Thoracic aorta (tissue), 2 donors: ENCODE data around the gene BBIP1. TPM values are rescaled to one million over a fixed set of nuclear protein-coding genes. Genes with fewer than 3 reads are reported as not detected.

ENCODE experiments used
- ATAC-seq: fragments of 150-250 bp; one replicate; pipeline ENCODE4 v1.8.0; 2017; ENCODE audit warnings: low read depth; ENCODE audit not compliant: insufficient number of reproducible peaks, low FRiP score
- DNase-seq: peaks from one replicate; pipeline ENCODE4 v3.0.0-alpha.2; 2020; ENCODE audit warnings: low spot score
- H3K27ac ChIP-seq, 2 donors: fragments of 200-600 bp; sonication (generic); 1 replicate in 1 of 2; 2 replicates in 1 of 2; pipeline ENCODE4 v1.5.1; 2016; ENCODE audit warnings: mild to moderate bottlenecking in 2 of 2, moderate library complexity in 2 of 2
- H3K27me3 ChIP-seq: fragments of 200-600 bp; sonication (generic); replicated peaks from 2 replicates; pipeline ENCODE4 v1.6.0; 2016; ENCODE audit warnings: mild to moderate bottlenecking; ENCODE audit not compliant: insufficient read depth
- H3K36me3 ChIP-seq: fragments of 200-600 bp; sonication (generic); one replicate; pipeline ENCODE4 v1.5.1; 2016
- H3K4me1 ChIP-seq, 2 donors: fragments of 200-600 bp; sonication (generic); 1 replicate in 1 of 2; 2 replicates in 1 of 2; pipeline versions ENCODE4 v1.5.1 to v1.6.0; 2016; ENCODE audit warnings: low read depth in 2 of 2, mild to moderate bottlenecking in 1 of 2; ENCODE audit not compliant: control insufficient read depth in 1 of 2
- H3K4me3 ChIP-seq: fragments of 200-600 bp; sonication (generic); 2 replicates; pipeline ENCODE4 v1.5.1; 2016; ENCODE audit warnings: mild to moderate bottlenecking
- H3K9me3 ChIP-seq: fragments of 200-600 bp; sonication (generic); 2 replicates; pipeline ENCODE4 v1.5.1; 2016
- total RNA-seq, 2 donors: library from RNA; depleted of rRNA; stranded (reverse); fragments of >200 nt; gene quantifications; one replicate each; pipeline versions ENCODE4 v1.1.0 to v1.2.3, GENCODE V29; 2016
- TF ChIP-seq, protein P1 (sequence below): fragments of 200-600 bp; sonication (generic); IDR thresholded peaks from one replicate; pipeline ENCODE4 v1.5.1; 2019; ENCODE audit warnings: antibody characterized with exemption

Gene BBIP1
- total RNA-seq, 2 donors from 2014 or later: 19.0 to 33.2 TPM

GRCh38 chr10:110852255-110852896 lies 66.6 kb downstream of the BBIP1 start:
- Histone ChIP-seq H3K4me1 (peaks cover 1 to 3% of the 10 kb centered on the region in 2 donors), H3K27me3 (no peaks in the 10 kb centered on the region), H3K4me3 (no peak overlapping the region), H3K9me3 (no peaks in the 10 kb centered on the region), H3K27ac (no peak overlapping the region), H3K36me3 (no peaks in the 10 kb centered on the region)
- DNase-seq (no peak), ATAC-seq (no peak)
- TF ChIP-seq, protein P1, sequence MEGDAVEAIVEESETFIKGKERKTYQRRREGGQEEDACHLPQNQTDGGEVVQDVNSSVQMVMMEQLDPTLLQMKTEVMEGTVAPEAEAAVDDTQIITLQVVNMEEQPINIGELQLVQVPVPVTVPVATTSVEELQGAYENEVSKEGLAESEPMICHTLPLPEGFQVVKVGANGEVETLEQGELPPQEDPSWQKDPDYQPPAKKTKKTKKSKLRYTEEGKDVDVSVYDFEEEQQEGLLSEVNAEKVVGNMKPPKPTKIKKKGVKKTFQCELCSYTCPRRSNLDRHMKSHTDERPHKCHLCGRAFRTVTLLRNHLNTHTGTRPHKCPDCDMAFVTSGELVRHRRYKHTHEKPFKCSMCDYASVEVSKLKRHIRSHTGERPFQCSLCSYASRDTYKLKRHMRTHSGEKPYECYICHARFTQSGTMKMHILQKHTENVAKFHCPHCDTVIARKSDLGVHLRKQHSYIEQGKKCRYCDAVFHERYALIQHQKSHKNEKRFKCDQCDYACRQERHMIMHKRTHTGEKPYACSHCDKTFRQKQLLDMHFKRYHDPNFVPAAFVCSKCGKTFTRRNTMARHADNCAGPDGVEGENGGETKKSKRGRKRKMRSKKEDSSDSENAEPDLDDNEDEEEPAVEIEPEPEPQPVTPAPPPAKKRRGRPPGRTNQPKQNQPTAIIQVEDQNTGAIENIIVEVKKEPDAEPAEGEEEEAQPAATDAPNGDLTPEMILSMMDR: no peak

GRCh38 chr10:110851020-110851612 lies 67.9 kb downstream of the BBIP1 start:
- TF ChIP-seq, protein P1: no peak
- Histone ChIP-seq H3K27ac (no peak overlapping the region), H3K9me3 (no peaks in the 10 kb centered on the region)

GRCh38 chr10:110850099-110850498 lies 68.9 kb downstream of the BBIP1 start:
- H3K9me3 ChIP-seq: no peaks in the 10 kb centered on the region
- H3K36me3 ChIP-seq: no peaks in the 10 kb centered on the region
- H3K4me3 ChIP-seq: no peak overlapping the region
- TF ChIP-seq, protein P1: no peak
- no peaks in the 10 kb centered on the region for H3K27me3 ChIP-seq
- DNase-seq: no peak
- H3K4me1 ChIP-seq: no peaks in the 10 kb centered on the region
- ATAC-seq: no peak
- no peak overlapping the region for H3K27ac ChIP-seq

More at GRCh38 chr10:110851020-110851612, 67.9 kb downstream of the BBIP1 start:
- no peaks in the 10 kb centered on the region for H3K36me3 ChIP-seq
- no peaks in the 10 kb centered on the region for H3K4me1 ChIP-seq
- H3K27me3 ChIP-seq: no peaks in the 10 kb centered on the region
- no peak for DNase-seq
- ATAC-seq: no peak
- no peak overlapping the region for H3K4me3 ChIP-seq

Other genes with a start within 250 kb of the BBIP1 start
- gene PDCD4, start 47.3 kb downstream of the BBIP1 start, total RNA-seq: 10 to 100 TPM; 53.5 to 91.3 TPM
- gene SHOC2, start 424 bp upstream of the BBIP1 start, total RNA-seq: 100 to 1,000 TPM in 1 of 2 donors, 10 to 100 TPM in 1; 41.6 to 115 TPM
- 1 to 10 TPM; 6.5 to 6.9 TPM for gene ADRA2A, start 157.8 kb upstream of the BBIP1 start, total RNA-seq